Measurements from ENCODE around the gene EFCAB6. TPM values are rescaled to one million over a fixed set of nuclear protein-coding genes. Genes with fewer than 3 reads are reported as not detected.

Gene EFCAB6
- total and polyA plus RNA-seq, 2 of the 13 experiments (the other 11 are each of a cell fraction or from before 2014, with no cell fraction given) = not detected

GRCh38 chr22:43840851-43841250, 28.7 kb upstream of the EFCAB6 start (continued):
- TF ChIP-seq ZNF10 (CRISPR knock-in tag; IDR thresholded peaks at IDR 0.05; ENCODE audit: borderline replicate concordance, low read depth) (no peak), ARNT2 (CRISPR knock-in tag; IDR thresholded peaks at IDR 0.05; ENCODE audit: low read depth) (no peak)

- TF ChIP-seq ZBTB10 (CRISPR knock-in tag; IDR thresholded peaks at IDR 0.05; ENCODE audit: borderline replicate concordance) = no peak
- TF ChIP-seq ZKSCAN1 (IDR thresholded peaks at IDR 0.05; ENCODE audit: low read length) = no peak
- TF ChIP-seq ZNF512 (CRISPR knock-in tag; IDR thresholded peaks at IDR 0.05) = no peak
- no peak for TF ChIP-seq CCDC6 (CRISPR knock-in tag; IDR thresholded peaks at IDR 0.05)
- TF ChIP-seq SYNCRIP (IDR thresholded peaks at IDR 0.05; ENCODE audit: insufficient read depth, low read depth, low read length) = no peak
- no peak for TF ChIP-seq ZFX (CRISPR knock-in tag; IDR thresholded peaks at IDR 0.05; ENCODE audit: low read depth)
- no peak for TF ChIP-seq KDM3A (CRISPR knock-in tag; IDR thresholded peaks at IDR 0.05; ENCODE audit: low read depth)
- no peak for TF ChIP-seq AGO1 (IDR thresholded peaks at IDR 0.05; ENCODE audit: low read depth, low read length, poor library complexity, severe bottlenecking)
- TF ChIP-seq MAFG (CRISPR knock-in tag; IDR thresholded peaks at IDR 0.05) = no peak
- TF ChIP-seq ZNF788 (CRISPR knock-in tag; IDR thresholded peaks at IDR 0.05; ENCODE audit: borderline replicate concordance) = no peak
- TF ChIP-seq ZFP62 (CRISPR knock-in tag; IDR thresholded peaks at IDR 0.05) = no peak
- no peak for TF ChIP-seq RNF219 (CRISPR knock-in tag; IDR thresholded peaks at IDR 0.05)
- Histone ChIP-seq H3K27ac (ENCODE audit: extremely low read length, insufficient read depth, low read length) (no peak overlapping the region), H3K9ac (ENCODE audit: insufficient read depth, low read depth, low read length) (no peak overlapping the region), H3K4me1 (ENCODE audit: insufficient read depth, low read length) (no peaks in the 10 kb centered on the region), H3K4me3 (replicated peaks in 1 of 3; ENCODE audit: insufficient read depth in 1 of 3, low read depth in 2 of 3, low read length in 3 of 3) (no peak overlapping the region), H3K4me2 (ENCODE audit: low read depth, low read length) (no peak overlapping the region), H3K79me2 (ENCODE audit: insufficient read depth, low read length) (no peaks in the 10 kb centered on the region), H3K36me3 (replicated peaks in 1 of 2; ENCODE audit: control insufficient read depth in 1 of 2, insufficient read depth in 2 of 2, low read length in 2 of 2) (no peaks in the 10 kb centered on the region), H2AFZ (ENCODE audit: low read length) (no peak overlapping the region), H3K9me3 (ENCODE audit: low read length) (no peaks in the 10 kb centered on the region), H3K27me3 (ENCODE audit: control insufficient read depth in 1 of 2, insufficient read depth in 2 of 2, low read length in 2 of 2) (peaks cover 9 to 42% of the 10 kb centered on the region in 2 experiments; a peak in 4 of 5 replicates), H4K20me1 (ENCODE audit: insufficient read depth, low read length) (no peaks in the 10 kb centered on the region)
- FAIRE-seq (no peak), DNase-seq (ENCODE audit: low spot score) (no peak), ATAC-seq (no peak)
- CTCF ChIA-PET (ENCODE audit: low intra/inter-chr PET ratio, low total read pairs) = no interaction called here
- in situ Hi-C loops (cut with HindIII; ENCODE audit: extremely low pct_ligation_motif_present, low pct_unique_long_range_greater_than_20kb) (no loop called here), intact Hi-C loops (cut with micrococcal nuclease; ENCODE audit: unreplicated experiment) (no loop called here)
- BruUV-seq (replicated peaks) = no TSS peak
- WGBS (ENCODE audit: low lambda C conversion rate) = 35% methylated on average over 8 of the region's 13 CpGs
- POLR2A ChIA-PET = no interaction called here
These were observed 28.3 kb upstream of the EFCAB6 start for GRCh38 chr22:43840431-43840830.

Data from HepG2 (cell line).